Epithelial cell of prostate (primary cell): ENCODE data around the gene SRCIN1.

Source experiments
- DNase-seq: peaks from one replicate; pipeline ENCODE4 v3.0.0-alpha.2; 2011; ENCODE audit warnings: low read depth, low spot score
- H3K27ac ChIP-seq: fragments of 450-650 bp; 2 replicates; pipeline ENCODE4 v1.5.1; 2017; ENCODE audit warnings: mild to moderate bottlenecking

The SRCIN1 gene

DNA sequence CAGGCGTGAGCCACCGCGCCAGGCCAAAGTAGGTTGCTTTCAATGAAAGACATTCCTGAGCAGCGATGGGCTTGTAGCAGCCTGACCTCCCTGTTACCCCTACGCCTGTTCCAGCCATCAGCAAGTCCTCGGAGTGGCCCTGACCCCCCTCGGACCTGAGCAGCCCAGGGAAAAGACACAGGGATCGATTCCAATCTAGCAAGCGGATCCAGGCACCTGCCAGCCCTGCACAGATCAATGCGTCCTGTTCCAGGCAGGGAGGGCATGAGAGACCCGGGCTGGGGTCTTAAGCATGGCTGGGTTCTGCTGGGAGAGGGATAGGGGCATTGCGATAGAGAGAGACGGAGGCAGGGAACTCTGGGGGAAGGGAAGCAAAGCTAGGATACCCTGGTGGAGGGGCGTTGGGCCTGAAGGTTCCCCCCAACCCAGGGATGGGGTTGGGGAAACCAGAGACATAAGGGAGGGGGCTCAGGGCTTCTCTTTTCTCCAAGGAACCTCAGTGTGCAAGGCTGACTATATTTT lies 21.9 kb downstream of the SRCIN1 start:
- no peak for DNase-seq
- no peak overlapping the region for H3K27ac ChIP-seq

DNA sequence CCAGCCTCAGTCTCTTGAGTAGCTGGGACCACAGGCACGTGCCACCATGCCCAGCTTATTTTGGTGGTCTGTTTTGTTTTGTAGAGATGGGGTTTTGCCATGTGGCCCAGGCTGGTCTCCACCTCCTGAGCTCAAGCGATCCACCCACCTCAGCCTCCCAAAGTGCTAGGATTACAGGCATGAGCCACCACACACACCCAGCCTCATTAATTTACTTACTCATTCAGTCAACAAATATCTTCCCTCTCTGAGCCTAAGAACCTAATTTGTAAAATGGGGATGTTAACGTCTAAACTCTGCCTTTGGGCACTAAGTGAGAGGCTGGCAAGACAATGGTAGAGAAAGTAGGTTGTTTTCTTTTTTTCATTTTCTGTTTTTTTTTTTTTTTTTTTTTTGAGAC lies 22.6 kb downstream of the SRCIN1 start:
- H3K27ac ChIP-seq, result no peak overlapping the region
- no peak for DNase-seq

DNA sequence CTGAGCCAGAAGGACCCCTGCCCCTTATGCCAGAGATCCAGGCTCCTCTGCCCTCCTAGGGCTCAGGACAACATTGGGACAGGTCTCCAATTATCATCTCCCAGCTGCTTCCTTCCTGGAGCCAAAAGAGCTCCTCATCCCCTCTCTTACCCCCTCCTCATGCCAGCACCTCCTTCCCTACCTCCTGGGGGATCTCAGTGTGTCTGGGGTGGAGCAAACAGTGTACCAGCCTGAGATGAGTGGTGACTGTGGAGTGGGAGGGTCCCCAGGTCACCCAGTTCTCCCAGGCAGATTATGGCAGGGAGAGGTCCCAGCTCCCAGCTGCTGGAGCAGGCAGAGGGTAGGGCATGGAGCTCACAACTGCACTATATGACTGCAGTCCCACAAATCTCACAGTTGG lies 23.7 kb downstream of the SRCIN1 start:
- no peak for DNase-seq

DNA sequence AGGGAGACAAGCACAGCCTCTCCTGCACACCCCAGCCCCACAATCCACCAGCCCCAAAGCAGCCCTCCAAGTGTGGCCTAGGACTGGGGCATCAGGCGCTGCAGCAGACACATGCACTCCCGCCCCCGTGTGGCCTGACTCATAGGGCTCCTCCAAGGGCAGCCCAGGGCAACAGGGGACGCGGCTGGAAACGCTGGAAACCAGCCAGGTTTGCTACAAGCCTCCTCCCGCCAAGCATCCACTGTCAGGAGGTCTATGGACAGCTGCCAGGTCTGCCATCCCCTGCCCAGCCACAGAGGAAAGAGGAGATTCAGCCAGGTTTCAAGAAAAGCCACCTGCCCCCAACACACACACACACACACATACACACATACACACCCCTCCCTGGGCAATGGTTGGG lies 25.8 kb downstream of the SRCIN1 start:
- no peak for DNase-seq
- H3K27ac ChIP-seq, result no peak overlapping the region

More for the DNA sequence above, 23.7 kb downstream of the SRCIN1 start:
- no peak overlapping the region for H3K27ac ChIP-seq

DNA sequence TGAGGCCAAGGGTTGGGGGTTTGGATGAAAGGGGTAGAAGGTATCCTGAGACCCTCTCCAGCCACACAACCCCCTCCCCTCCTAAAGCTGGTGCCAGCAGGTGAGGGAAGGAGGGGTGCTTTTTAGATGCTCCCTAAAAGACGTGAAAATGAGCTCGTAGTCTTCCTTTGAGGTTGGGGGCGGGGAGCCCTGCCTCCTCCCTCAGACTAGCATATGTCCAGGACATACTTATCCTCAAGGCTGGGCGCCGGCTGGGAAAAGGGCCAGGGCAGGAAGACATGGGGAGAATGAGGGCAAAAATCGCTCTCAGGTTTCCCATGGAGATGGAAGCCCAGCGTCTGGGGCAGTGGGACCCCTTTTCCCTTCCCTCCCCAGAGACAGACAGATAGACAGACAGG lies 26.7 kb downstream of the SRCIN1 start:
- no peak for DNase-seq
- H3K27ac ChIP-seq, result no peak overlapping the region

DNA sequence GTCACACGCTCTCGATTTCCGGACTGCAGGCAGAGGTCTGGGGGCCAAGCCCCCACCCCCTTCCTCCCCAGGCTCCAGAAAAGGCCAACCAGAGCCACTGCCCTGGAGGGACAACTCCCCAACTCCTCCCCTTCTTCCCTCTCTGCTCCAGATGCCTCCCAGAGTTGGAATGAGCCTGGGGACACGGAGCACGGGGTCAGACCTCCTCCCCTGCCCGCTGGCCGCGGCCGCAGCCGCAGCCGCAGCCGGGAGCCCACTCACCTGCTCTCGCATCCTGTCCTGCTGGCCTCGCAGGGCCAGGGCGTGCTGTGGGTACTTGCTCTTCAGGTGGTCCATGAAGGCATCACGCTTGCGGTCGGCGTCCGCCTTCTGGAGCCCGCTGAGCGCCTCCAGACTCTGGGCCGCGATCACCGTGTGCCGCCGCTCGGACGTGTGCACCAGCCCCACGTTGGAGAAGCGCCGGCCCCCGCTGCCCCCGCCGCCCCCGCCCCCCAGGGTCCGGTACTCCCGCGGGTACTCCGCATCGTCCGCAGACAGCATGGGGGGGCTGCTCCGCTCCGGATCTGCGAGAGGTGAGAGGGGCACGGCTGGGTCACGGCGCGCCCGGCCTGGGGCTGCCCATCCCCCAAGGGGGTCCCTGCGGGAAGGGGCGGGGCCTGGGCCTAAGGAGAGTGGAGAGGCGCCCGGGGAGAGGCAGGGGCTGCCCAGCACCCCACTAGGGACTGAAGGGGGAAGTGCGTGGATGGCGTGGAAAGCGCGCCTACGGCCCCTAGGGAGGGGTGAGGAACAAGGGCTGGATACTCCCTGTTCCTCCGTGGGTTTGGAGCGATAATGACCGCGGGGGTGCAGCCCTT lies 27.3 kb downstream of the SRCIN1 start:
- H3K27ac ChIP-seq, result no peak overlapping the region
- no peak for DNase-seq

DNA sequence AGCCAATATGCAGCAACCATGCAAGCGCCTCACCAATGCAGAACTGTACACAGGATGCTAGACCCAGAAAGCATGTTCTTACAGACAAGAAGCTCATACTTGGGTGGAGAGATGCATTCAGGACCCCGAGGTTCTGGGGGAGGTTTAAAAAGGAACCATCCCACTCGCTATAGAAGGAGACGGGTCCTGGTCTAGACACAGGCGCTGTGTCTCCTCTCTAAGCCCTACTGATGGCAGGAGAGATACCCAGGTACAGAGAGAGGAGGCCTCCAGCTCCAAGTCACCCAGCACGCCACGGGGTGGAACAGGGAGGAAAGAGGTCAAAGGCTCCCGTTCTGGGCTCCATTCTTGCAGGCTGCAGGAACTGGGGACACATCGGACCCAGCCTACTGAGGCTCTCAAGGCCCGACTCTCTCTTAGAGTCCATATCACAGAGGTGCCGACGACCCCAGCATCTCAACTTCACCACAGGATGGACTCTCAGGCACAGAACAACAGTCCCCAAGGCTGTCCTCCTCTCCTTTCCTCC lies 28.0 kb downstream of the SRCIN1 start:
- DNase-seq, result no peak
- no peak overlapping the region for H3K27ac ChIP-seq

DNA sequence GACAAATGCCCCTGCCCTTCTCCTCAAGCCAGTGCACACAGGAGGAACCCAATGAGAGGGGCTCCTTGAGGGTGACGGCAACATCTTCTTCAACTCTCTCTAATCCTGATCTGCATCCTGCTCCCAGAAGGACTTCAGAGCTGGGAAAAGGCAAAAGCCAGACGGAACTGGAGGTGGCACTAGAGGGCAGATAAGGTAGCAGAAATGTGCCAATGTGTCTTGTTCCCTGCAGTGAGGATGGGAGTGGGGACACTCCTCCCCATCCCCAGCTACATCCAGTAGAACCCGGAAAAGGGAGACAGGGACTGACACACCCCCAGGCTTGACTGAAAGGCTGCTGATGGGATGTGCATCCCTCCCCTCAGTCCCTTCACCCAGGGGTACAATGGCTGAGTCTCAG lies 28.5 kb downstream of the SRCIN1 start:
- no peak overlapping the region for H3K27ac ChIP-seq
- no peak for DNase-seq

DNA sequence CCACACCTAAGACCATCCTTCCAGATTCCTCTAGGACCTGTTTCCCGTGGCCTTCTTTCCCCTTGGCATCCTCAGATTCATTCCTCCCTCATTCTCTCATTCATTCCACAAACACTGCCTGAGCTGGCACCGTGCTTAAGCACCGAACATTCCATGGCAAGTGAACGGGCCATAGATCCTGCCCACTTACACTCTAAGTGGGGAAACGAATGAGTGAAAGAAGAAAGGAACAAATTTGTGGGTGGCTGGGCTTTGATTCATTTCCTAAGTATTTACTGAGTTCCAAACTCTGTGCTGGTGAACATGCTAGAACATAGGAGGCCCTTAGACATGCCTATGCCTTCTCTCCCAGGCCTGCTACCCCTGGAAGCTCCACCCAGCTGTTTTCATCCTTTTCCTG lies 30.0 kb downstream of the SRCIN1 start:
- H3K27ac ChIP-seq, result no peak overlapping the region
- no peak for DNase-seq

DNA sequence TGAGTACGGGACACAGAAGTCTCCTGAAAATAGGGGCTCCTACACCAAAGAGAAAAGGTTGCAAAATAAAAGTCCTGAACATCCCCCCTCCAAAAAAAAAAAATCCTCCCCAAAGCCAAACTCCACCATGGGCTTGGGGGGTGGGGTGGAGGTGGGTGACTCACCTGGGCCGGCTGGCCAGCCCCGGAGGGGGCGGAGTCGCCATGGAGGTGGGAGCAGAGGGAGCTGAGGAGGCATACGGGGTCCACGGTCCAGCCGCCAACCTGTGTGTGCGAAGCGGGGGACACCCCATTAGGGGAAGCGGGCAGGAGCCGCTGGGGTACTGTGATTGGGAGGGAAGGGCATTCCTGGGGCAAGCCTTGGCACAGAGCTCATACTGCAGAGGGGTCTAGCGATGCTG lies 31.0 kb downstream of the SRCIN1 start:
- H3K27ac ChIP-seq, result no peak overlapping the region
- DNase-seq, result no peak

DNA sequence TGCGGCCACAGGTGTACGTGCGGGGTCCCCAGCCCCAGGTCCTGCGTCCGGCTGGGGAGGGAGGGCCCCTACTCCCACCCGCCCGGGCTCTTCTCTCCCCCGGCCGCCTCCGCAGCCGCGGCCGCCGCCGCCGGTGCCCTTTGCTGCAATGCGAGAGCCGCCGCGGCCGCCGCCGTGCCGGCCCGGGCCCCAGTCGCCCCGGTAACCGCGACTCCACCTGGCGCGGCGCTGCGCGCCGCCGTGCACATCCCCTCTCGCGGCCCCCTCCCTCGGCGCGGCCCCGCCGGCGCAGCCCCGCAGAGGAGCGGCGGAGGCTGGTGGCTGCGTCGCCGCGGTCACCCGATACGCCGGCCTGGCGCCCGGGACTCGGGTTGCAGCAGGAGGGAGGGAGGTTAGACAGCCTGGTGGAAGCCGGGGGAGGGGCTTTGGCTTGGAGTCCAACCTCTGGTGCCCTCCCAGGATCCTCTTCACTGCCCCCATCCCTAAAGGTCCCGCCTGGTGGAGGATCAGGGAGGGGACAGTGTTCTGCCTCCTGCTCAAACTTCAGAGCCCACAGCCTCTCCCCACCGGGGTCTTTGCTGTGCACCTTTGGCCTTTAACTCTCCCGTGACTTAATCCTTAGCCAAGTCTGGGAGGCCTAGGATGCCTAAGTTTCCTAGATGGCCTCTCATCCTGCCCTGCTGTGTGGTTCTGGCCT lies 32.9 kb downstream of the SRCIN1 start:
- DNase-seq, result no peak
- no peak overlapping the region for H3K27ac ChIP-seq

DNA sequence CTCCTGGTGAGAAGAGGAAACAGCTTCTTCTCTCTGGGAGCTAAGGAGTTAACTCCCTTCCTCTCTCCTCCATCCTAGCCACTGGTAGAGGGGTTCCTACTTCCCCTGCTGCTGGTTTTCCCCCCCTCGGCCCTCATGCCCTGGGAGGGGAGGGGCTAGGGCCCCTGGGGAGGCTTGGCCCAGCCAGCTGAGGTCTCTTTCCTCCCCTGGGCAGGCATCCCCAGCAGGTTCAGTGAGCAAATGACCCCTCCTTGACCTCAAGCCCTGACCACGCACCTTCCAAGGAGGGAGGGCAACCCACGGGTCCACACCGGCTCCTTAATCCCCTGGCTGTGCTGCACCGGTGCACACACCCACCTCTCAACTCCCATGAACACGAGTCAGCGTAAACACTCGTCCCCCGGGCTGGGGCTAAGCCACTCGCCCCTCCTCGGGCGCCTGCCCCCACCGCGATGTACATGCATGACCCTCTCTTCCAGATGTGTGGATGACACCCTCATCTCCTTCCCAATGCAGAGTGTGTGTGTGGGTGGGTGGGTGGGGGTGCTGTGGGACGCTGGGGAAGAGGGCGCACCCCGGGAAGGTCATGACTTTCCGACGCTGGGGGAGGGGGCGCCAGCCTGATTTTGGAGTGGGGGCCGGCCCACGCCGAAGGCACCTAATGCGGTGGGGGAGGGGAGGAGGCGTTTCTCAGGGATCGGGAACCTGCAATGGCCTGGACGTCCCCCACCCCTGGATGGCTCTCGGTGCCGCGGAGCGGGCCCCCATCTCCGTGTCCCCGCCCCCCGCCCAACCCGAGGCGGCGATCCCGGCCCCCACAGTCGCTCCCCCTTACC lies 33.7 kb downstream of the SRCIN1 start:
- no peak overlapping the region for H3K27ac ChIP-seq
- no peak for DNase-seq

DNA sequence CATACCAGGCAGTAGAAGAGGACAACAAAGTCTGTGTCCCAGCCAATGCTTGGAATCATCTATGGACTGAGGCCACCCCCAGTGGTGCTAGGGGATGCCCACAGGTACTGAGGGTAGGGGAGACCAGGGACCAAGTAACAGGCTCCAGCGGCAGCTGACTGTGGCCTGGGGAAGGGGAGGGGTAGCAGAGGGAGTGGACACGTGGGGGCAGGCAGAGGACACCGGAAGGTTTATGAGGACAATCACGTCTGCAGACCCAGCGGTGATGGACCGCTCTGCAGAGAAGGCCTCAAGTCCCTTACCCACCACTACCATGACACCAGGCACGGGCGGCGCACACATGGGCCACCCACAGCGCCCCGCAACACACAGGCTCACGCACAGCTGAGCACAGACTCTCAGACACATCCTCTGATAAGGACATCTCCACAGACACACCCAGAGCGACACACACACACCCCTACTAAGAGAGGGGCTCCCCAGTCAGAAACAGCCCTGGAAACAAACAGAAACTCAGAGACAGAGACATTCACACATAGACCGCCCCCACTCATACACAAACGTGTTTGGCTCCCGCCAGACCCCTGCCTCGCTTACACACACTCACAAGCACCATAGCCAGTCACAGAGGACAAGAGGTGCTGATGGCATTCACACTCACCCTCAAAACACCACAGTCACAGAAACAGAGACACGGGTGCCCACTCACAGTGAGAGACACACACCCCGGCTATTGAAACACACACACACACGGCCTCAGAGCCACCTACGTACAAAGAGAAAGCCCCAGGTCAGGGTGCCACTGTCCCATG lies 35.8 kb downstream of the SRCIN1 start:
- no peak for DNase-seq
- H3K27ac ChIP-seq, result no peak overlapping the region

DNA sequence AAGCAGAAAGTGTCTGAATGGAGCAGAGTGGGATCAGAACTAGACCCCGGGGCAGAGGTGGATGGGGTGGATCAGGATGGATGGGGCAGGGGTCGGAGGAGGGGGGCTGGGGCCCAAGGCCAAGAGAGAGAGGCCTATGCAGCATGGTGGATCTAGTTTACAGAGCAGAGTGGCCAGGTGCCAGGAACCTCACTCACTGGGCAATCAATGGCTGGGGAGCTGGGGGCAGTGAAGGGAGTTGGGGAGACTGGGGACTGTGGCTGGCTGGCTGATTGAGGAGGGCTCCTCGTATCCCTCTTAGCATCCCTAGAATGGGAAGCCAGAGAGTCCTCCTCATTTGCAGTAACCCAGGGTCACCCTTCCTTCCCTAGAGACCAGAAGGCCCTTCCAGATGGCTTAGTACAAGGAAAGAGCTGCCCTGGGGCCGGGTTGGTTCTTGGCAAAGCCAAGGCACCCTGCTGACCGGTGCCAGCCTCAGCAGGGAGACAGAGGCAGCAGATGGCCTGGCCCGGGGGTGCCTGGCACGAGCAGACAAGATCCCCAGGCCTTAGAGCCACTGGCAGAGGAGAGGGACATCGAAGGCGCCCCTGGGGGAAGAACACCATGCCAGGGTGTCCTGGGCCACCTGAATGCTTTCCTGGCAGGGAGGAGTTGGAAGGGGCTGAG lies 36.8 kb downstream of the SRCIN1 start:
- no peak overlapping the region for H3K27ac ChIP-seq
- DNase-seq, result no peak

DNA sequence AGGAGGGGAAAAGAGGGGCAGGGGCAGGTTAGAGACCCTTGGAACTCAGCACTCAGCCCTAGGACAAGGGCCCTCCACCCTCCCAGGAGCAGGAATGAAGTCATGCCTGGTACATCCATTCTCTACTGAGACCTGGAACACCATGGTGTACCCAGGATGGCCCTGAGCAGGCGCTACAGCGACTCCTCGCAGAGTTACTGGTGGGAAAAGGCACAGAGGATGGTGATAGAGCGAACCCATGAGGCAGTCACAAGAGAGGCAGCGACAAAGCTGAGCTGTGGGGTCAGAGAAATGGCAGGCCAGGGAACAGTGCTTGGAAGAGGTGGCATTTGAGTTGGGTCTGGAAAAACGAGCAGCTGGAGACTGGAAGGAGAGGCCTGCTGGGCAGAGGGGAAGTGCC lies 37.5 kb downstream of the SRCIN1 start:
- no peak overlapping the region for H3K27ac ChIP-seq
- no peak for DNase-seq

DNA sequence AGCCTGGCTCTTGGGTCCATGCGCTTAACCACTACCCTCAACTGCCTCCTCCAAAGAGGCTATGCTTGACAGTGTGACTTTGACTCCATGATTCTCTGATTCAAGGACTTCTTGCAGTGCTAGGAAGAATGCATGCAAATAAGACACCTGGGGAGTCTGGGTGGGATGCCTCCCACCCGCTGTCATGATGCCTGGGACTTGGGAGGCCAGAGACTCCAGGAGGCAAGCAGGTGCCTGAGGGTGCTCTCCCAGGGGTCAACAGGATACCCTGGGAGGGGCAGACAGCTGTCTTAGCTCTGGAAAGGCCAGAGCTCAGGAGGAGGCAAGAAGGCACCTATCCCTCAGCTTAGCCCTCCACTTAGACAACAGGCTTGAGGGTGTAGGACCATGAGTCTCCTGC lies 38.4 kb downstream of the SRCIN1 start:
- no peak overlapping the region for H3K27ac ChIP-seq
- DNase-seq, result no peak

DNA sequence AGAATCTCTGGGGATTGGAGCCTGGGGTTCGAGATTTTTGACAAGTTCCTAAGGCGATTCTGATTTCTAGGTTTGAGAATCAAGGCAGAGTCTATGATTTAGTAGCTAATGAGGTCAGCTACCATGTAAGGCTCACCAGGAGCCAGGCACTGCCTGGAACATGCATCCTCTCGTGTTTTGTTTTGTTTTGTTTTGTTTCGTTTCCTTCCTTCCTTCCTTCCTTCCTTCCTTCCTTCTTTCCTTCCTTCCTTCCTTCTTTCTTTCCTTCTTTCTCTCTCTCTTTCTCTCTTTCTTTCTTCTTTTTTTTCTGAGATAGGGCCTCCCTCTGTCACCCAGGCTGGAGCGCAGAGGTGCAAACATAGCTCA lies 39.1 kb downstream of the SRCIN1 start:
- DNase-seq, result no peak
- no peak overlapping the region for H3K27ac ChIP-seq

DNA sequence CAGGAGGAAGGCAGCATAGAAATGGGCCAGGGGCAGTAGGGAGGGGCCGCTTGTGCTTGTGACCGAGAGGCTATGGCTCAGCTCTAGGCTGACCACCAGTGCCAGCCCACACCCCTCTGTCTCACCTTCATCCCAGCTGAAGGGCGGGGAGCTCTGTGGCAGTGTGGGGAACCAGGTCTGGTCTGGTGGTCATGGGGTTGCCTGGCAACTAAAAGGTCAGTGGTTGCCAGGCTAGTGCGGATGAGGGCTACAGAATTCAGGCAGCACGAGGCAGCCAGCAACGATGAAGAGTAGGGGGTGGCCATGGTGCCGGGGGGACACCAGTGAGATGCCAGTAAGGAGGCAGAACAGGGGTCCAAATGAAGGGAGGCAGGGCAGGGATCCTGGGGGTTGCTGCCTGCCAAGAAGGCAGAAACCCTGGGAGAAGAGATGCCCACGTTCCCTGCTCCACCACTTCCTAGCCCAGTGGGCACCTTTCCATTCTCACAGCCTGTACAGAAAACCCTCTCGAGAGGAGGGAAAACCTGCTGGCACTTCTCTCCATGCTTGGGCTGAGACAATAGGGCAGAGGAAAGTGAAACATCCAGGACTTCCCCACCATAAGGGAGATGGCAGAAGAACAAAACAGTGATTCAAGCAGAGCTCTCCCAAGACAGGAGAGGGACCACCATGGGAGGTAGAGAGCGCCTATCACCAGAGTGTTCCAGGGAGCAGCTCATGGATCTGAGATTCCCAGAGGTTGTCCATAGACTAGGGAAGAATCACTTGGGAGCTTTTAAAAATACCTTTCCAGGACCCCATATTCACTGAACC lies 39.7 kb downstream of the SRCIN1 start:
- H3K27ac ChIP-seq, result no peak overlapping the region
- DNase-seq, result no peak
